ENCODE results near the gene NFIC.
"Not testable (repeated sequence)": the region's sequence is repeated elsewhere in the genome, so short reads cannot be mapped to it uniquely, and the experiment has no call there.

Gene NFIC

GRCh38 chr19:3344608-3345598 lies 21.5 kb upstream of the NFIC start:
- no peak for TF ChIP-seq POLR2A (IDR thresholded peaks at IDR 0.05; ENCODE audit: low read depth, low read length)
- DNase-seq (ENCODE audit: insufficient read length, low spot score) (no peak), FAIRE-seq (no peak)

GRCh38 chr19:3345850-3346460 lies 20.4 kb upstream of the NFIC start:
- FAIRE-seq (no peak), DNase-seq (ENCODE audit: insufficient read length, low spot score) (no peak)
- TF ChIP-seq POLR2A (IDR thresholded peaks at IDR 0.05; ENCODE audit: low read depth, low read length) = no peak

- TF ChIP-seq POLR2A (IDR thresholded peaks at IDR 0.05; ENCODE audit: low read depth, low read length) = no peak
Observed at GRCh38 chr19:3346677-3347353, 19.6 kb upstream of the NFIC start.

GRCh38 chr19:3348042-3348441 lies 18.3 kb upstream of the NFIC start:
- FAIRE-seq (no peak), DNase-seq (ENCODE audit: insufficient read length, low spot score) (no peak)

More at GRCh38 chr19:3346677-3347353, 19.6 kb upstream of the NFIC start:
- no peak for FAIRE-seq
- no peak for DNase-seq (ENCODE audit: insufficient read length, low spot score)

GRCh38 chr19:3348469-3348868 lies 17.9 kb upstream of the NFIC start:
- FAIRE-seq; DNase-seq (ENCODE audit: insufficient read length, low spot score): not testable (repeated sequence)

More at GRCh38 chr19:3348042-3348441, 18.3 kb upstream of the NFIC start:
- TF ChIP-seq POLR2A (IDR thresholded peaks at IDR 0.05; ENCODE audit: low read depth, low read length) = no peak

- no peak for FAIRE-seq
- DNase-seq (ENCODE audit: insufficient read length, low spot score) = no peak
- no peak for TF ChIP-seq POLR2A (IDR thresholded peaks at IDR 0.05; ENCODE audit: low read depth, low read length)
Observed at GRCh38 chr19:3350014-3350663, 16.2 kb upstream of the NFIC start.

- DNase-seq (ENCODE audit: insufficient read length, low spot score) = no peak
- no peak for FAIRE-seq
- no peak for TF ChIP-seq POLR2A (IDR thresholded peaks at IDR 0.05; ENCODE audit: low read depth, low read length)
Observed at GRCh38 chr19:3351702-3352447, 14.5 kb upstream of the NFIC start.

GRCh38 chr19:3353493-3353892 lies 12.9 kb upstream of the NFIC start:
- TF ChIP-seq POLR2A (IDR thresholded peaks at IDR 0.05; ENCODE audit: low read depth, low read length) = no peak
- DNase-seq (ENCODE audit: insufficient read length, low spot score) = no peak
- no peak for FAIRE-seq

GRCh38 chr19:3356805-3357204 lies 9.6 kb upstream of the NFIC start:
- no peak for FAIRE-seq
- no peak for TF ChIP-seq POLR2A (IDR thresholded peaks at IDR 0.05; ENCODE audit: low read depth, low read length)

GRCh38 chr19:3357271-3357991 lies 9.0 kb upstream of the NFIC start:
- DNase-seq (ENCODE audit: insufficient read length, low spot score) = no peak
- no peak for TF ChIP-seq POLR2A (IDR thresholded peaks at IDR 0.05; ENCODE audit: low read depth, low read length)
- FAIRE-seq = no peak

More at GRCh38 chr19:3356805-3357204, 9.6 kb upstream of the NFIC start:
- DNase-seq (ENCODE audit: insufficient read length, low spot score) = no peak

GRCh38 chr19:3357992-3358688 lies 8.2 kb upstream of the NFIC start:
- FAIRE-seq = no peak
- no peak for TF ChIP-seq POLR2A (IDR thresholded peaks at IDR 0.05; ENCODE audit: low read depth, low read length)
- no peak for DNase-seq (ENCODE audit: insufficient read length, low spot score)

- TF ChIP-seq POLR2A (IDR thresholded peaks at IDR 0.05; ENCODE audit: low read depth, low read length) = no peak
- FAIRE-seq = no peak
- DNase-seq (ENCODE audit: insufficient read length, low spot score) = no peak
Observed at GRCh38 chr19:3358689-3359014, 7.7 kb upstream of the NFIC start.
